ENCODE results near the gene EFCAB6.

DNA sequence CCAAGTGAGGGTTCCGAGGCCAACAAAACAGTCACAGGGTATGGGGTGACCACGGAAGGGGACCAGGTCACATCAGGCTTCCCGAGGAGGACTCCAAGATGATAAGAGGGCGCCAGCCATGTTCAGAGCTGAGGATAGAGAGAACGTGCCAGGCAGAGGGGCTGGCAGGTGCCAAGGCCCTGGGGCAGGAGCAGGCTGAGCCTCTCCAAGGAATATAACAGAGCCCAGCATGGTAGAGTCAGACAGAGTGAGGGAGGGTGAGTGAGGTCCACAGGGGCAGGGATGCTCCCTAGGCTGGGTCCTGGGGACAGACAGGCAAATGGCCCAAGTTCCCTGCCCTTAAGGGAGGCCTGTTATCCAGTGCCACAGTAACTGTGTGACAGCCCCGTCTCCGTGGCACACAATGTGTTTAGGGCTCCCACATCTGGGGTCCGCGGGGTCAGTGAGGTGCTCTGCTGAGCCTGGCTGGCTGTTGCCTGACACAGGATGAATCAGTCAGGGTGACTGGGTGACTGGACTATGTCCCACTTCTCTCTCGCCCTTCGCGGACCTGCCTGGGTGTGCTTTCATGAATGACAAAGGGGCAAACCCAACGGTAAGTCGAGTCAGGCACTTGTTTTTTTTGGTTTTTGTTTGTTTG, 295.0 kb downstream of the EFCAB6 start:
- TF ChIP-seq CTCF (conservative IDR thresholded peaks at IDR 0.05; ENCODE audit: low read depth, low read length) (no peak), MAFK (IDR thresholded peaks at IDR 0.05; ENCODE audit: low read depth, low read length) (no peak), POLR2A (IDR thresholded peaks at IDR 0.05; ENCODE audit: low read depth, low read length) (no peak)
